Hepatocyte (in vitro differentiated cells): ENCODE results near the gene CCDC78. TPM values are rescaled to one million over a fixed set of nuclear protein-coding genes. Genes with fewer than 3 reads are reported as not detected.
A peak's percentile ranks its signal among the peaks of the same experiment; 100 is the strongest.

Experiments used
- DNase-seq: peaks from one replicate; pipeline ENCODE4 v3.0.0-alpha.2; 2016; ENCODE audit warnings: low spot score
- H2AFZ ChIP-seq: fragments of 200-600 bp; sonication (generic); 2 replicates; pipeline ENCODE4 v1.6.0; 2016; ENCODE audit warnings: antibody characterized with exemption, mild to moderate bottlenecking
- H3K27ac ChIP-seq: fragments of 200-600 bp; sonication (generic); 2 replicates; pipeline ENCODE4 v1.5.1; 2016; ENCODE audit warnings: mild to moderate bottlenecking
- H3K27me3 ChIP-seq: fragments of 200-600 bp; sonication (generic); 2 replicates; pipeline ENCODE4 v1.6.1; 2016
- H3K36me3 ChIP-seq: fragments of 200-600 bp; sonication (generic); replicated peaks from 2 replicates; pipeline ENCODE4 v1.5.1; 2016; ENCODE audit warnings: low read depth; ENCODE audit not compliant: insufficient read depth
- H3K4me1 ChIP-seq: fragments of 200-600 bp; sonication (generic); 2 replicates; pipeline ENCODE4 v1.5.1; 2016; ENCODE audit warnings: mild to moderate bottlenecking, moderate library complexity; ENCODE audit not compliant: insufficient read depth
- H3K4me2 ChIP-seq: fragments of 200-600 bp; sonication (generic); 2 replicates; pipeline ENCODE4 v1.6.0; 2016
- H3K4me3 ChIP-seq: fragments of 200-600 bp; sonication (generic); 2 replicates; pipeline ENCODE4 v1.5.1; 2016; ENCODE audit warnings: mild to moderate bottlenecking
- H3K79me2 ChIP-seq: fragments of 200-600 bp; sonication (generic); 2 replicates; pipeline ENCODE4 v1.6.0; 2017; ENCODE audit warnings: mild to moderate bottlenecking
- H3K9me2 ChIP-seq: fragments of 200-600 bp; sonication (generic); replicated peaks from 2 replicates; pipeline ENCODE4 v1.6.0; 2017; ENCODE audit warnings: mild to moderate bottlenecking; ENCODE audit not compliant: insufficient read depth
- H3K9me3 ChIP-seq: fragments of 200-600 bp; sonication (generic); 2 replicates; pipeline ENCODE4 v1.5.1; 2016; ENCODE audit warnings: low read depth, mild to moderate bottlenecking
- H4K20me1 ChIP-seq: fragments of 200-600 bp; sonication (generic); 2 replicates; pipeline ENCODE4 v1.6.0; 2016; ENCODE audit warnings: mild to moderate bottlenecking; ENCODE audit not compliant: insufficient read depth, poor library complexity, severe bottlenecking
- EZH2 ChIP-seq: fragments of 200-600 bp; sonication (generic); IDR thresholded peaks from 2 replicates; pipeline ENCODE4 v1.6.1; 2016; ENCODE audit warnings: antibody characterized with exemption, mild to moderate bottlenecking, borderline replicate concordance
- EZH2phosphoT487 ChIP-seq: fragments of 200-600 bp; sonication (generic); IDR thresholded peaks from one replicate; pipeline ENCODE4 v1.6.1; 2018; ENCODE audit warnings: antibody characterized with exemption, mild to moderate bottlenecking, low read depth, moderate library complexity; ENCODE audit not compliant: unreplicated experiment, severe bottlenecking
- WGBS: methylation state at CpG from one replicate; pipeline ENCODE4 v1.1.6; 2016; ENCODE audit warnings: low lambda C conversion rate; ENCODE audit errors: missing lambda C conversion rate; 5-methylcytosine and 5-hydroxymethylcytosine counted together
- polyA plus RNA-seq: library from polyadenylated mRNA; unstranded; fragments of >200 nt; fragmentation: Nextera tagmentation; extraction: Ambion mirVana; gene quantifications from 2 replicates; pipeline ENCODE4 v1.2.1, GENCODE V29; 2016
- total RNA-seq: library from RNA; depleted of rRNA; stranded (reverse); fragments of >200 nt; gene quantifications from 2 replicates; pipeline ENCODE4 v1.2.3, GENCODE V29; 2014
- TF ChIP-seq, protein P1 (sequence below): fragments of 200-600 bp; sonication (generic); IDR thresholded peaks from 2 replicates; pipeline ENCODE4 v1.5.1; 2016; ENCODE audit warnings: antibody characterized with exemption, mild to moderate bottlenecking; ENCODE audit not compliant: poor library complexity

The CCDC78 gene
- total and polyA plus RNA-seq, 2 experiments from 2014 or later: 2.2 to 6.8 TPM

DNA sequence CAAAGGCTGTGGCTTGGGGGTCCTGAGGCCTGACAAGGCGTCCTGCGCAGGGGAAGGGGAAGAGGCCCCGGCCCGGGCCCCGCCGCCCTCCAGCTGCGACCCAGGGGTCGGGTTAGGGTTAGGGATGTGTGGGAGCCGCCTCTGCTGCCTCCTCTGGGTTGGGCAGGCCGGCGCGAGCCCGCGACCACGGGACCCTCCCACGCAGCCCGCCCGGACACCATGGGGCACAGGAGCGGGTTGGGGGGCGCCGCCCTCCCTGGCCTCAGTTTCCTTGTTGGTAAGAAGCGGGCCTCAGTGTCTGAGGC is 14.2 kb upstream of the CCDC78 start:
- Histone ChIP-seq H3K4me2 (peak overlapping the region; percentile 99), H3K79me2 (peaks cover 13% of the 10 kb centered on the region), H3K27me3 (no peaks in the 10 kb centered on the region), H2AFZ (peak overlapping the region; percentile 84), H3K4me3 (peak overlapping the region; percentile 91), H3K4me1 (peaks cover 11% of the 10 kb centered on the region), H3K9me3 (no peaks in the 10 kb centered on the region), H3K36me3 (no peaks in the 10 kb centered on the region), H3K27ac (peak overlapping the region; percentile 79), H4K20me1 (no peaks in the 10 kb centered on the region), H3K9me2 (no peaks in the 10 kb centered on the region)
- no peak for DNase-seq
- TF ChIP-seq, protein P1, sequence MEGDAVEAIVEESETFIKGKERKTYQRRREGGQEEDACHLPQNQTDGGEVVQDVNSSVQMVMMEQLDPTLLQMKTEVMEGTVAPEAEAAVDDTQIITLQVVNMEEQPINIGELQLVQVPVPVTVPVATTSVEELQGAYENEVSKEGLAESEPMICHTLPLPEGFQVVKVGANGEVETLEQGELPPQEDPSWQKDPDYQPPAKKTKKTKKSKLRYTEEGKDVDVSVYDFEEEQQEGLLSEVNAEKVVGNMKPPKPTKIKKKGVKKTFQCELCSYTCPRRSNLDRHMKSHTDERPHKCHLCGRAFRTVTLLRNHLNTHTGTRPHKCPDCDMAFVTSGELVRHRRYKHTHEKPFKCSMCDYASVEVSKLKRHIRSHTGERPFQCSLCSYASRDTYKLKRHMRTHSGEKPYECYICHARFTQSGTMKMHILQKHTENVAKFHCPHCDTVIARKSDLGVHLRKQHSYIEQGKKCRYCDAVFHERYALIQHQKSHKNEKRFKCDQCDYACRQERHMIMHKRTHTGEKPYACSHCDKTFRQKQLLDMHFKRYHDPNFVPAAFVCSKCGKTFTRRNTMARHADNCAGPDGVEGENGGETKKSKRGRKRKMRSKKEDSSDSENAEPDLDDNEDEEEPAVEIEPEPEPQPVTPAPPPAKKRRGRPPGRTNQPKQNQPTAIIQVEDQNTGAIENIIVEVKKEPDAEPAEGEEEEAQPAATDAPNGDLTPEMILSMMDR: no peak
- no peak for TF ChIP-seq EZH2
- TF ChIP-seq EZH2phosphoT487: no peak
- whole genome bisulfite sequencing: 2% methylated on average over 19 of the region's 22 CpGs

DNA sequence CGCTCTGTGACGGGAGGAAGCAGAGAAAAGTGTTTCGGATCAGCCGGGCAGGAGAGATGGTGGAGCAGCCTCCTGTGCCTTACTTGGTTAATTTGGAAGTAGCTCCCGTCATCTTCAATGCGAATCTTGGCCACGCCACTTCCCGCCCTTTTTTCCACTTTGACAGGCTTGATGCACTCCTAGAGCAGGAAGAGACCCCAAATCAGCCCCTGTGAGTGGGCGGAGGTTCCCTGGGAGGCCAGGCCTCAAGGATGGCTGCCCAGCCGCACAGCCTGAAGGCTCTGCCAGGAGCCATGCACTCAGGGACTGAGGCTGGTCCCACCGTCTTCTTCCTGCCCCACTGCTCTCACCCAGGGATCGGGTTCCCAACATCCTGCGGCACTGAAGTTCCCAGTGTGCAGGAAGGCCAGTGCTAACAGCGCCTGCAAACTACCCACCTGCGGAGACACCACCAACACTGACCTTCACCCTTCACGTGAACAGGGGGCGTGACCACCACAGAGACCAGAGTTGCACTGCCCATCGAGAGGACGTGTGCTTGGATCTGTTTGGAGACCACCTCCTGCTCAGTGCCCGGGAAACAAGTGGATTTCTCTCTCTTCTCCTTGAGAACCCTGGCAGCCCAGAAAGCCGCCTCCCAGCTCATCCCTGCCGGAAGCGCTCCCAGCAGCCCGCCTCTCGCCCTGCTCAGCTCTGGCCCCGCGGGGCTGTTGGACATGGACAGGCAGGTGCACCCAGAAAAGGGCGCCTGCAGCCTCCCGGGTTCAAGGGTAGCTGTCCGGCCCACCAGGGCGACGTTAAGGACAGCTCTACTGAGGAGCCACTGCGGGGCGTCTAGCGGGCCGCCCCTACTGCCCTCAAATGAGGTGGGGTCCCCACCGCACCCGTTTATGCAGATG is 13.6 kb upstream of the CCDC78 start:
- no peak for DNase-seq
- peak overlapping the region; percentile 79 for H3K27ac ChIP-seq
- peak overlapping the region; percentile 91 for H3K4me3 ChIP-seq
- peaks cover 11% of the 10 kb centered on the region for H3K4me1 ChIP-seq
- no peaks in the 10 kb centered on the region for H3K9me2 ChIP-seq
- no peaks in the 10 kb centered on the region for H3K27me3 ChIP-seq
- 53% methylated on average over 38 of the region's 38 CpGs for WGBS
- peak overlapping the region; percentile 84 for H2AFZ ChIP-seq
- H3K9me3 ChIP-seq: no peaks in the 10 kb centered on the region
- peaks cover 13% of the 10 kb centered on the region for H3K79me2 ChIP-seq
- no peaks in the 10 kb centered on the region for H3K36me3 ChIP-seq
- no peaks in the 10 kb centered on the region for H4K20me1 ChIP-seq
- TF ChIP-seq EZH2: no peak
- TF ChIP-seq, protein P1: no peak
- no peak for TF ChIP-seq EZH2phosphoT487
- peak overlapping the region; percentile 99 for H3K4me2 ChIP-seq

DNA sequence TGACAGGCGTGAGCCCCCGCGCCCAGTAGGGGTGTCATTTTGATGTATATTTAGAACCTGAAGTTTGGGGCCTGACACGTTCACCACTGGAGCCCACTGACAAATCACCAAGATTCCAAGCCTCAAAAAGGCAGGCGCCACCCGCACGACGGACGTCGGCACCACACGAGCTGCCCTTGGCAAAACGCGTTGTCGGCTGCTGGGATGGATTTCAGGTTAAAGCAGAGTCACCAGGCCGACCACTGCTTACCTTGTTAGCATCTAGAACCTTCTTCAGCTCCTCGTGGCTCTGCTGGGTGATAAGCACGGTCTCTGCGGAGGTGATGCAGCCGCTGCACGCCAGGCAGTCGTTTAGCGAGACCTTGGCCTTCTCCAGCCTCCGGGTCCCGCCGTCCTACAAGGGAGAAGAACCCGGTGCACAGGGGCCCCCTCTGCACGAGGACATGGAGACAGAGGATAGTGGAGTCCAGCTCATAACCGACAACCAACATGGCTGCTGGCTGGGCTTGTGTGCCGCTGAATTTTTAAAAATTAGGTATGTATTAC is 10.8 kb upstream of the CCDC78 start:
- Histone ChIP-seq H3K36me3 (no peaks in the 10 kb centered on the region), H4K20me1 (no peaks in the 10 kb centered on the region), H3K4me3 (no peak overlapping the region), H3K9me2 (no peaks in the 10 kb centered on the region), H3K4me2 (no peak overlapping the region), H3K27me3 (no peaks in the 10 kb centered on the region), H3K9me3 (no peaks in the 10 kb centered on the region), H2AFZ (no peak overlapping the region), H3K4me1 (peaks cover 11% of the 10 kb centered on the region), H3K27ac (no peak overlapping the region), H3K79me2 (peaks cover 13% of the 10 kb centered on the region)
- no peak for DNase-seq
- TF ChIP-seq EZH2: no peak
- TF ChIP-seq EZH2phosphoT487: no peak
- TF ChIP-seq, protein P1: no peak
- WGBS: 98% methylated on average over 29 of the region's 29 CpGs
